ENCODE measurements around the gene LZTR1.

- TF ChIP-seq POLR2A (IDR thresholded peaks at IDR 0.05) (no peak), CTCF (IDR thresholded peaks at IDR 0.05) (no peak)
These were observed 13.4 kb downstream of the LZTR1 start for GRCh38 chr22:20995329-20996030.
